GM12878 (cell line): ENCODE results near the gene ITGA1.

Experiments
- BRCA1 ChIP-seq: IDR thresholded peaks from 2 replicates; pipeline ENCODE4 v1.6.1; 2011; ENCODE audit warnings: low read depth, low read length, improper control_type of control experiment
- CEBPB ChIP-seq, 2 experiments: fragments of 150-350 bp in 1 of 2; IDR thresholded peaks; 2 replicates each; pipeline ENCODE4 v1.6.1; 2012 to 2014; ENCODE audit warnings: low read depth in 2 of 2, low read length in 2 of 2, borderline replicate concordance in 1 of 2, inconsistent platforms in 1 of 2
- CTCF ChIP-seq, 3 experiments: IDR thresholded peaks in 2 of 3; conservative IDR thresholded peaks in 1 of 3; 2 replicates each; pipeline ENCODE4 v1.5.1; 2011; ENCODE audit warnings: low read depth in 3 of 3, low read length in 3 of 3, mild to moderate bottlenecking in 3 of 3, control low read depth in 2 of 3, moderate library complexity in 2 of 3, inconsistent platforms in 1 of 3, mixed read lengths in 1 of 3; ENCODE audit not compliant: control insufficient read depth in 2 of 3, insufficient read depth in 1 of 3; ENCODE audit errors: extremely low read depth in 1 of 3
- EZH2 ChIP-seq: IDR thresholded peaks from 2 replicates; pipeline ENCODE4 v1.6.1; 2012; ENCODE audit warnings: low read depth, mild to moderate bottlenecking, control low read depth, inconsistent platforms, low read length, borderline replicate concordance; ENCODE audit not compliant: control insufficient read depth
- HCFC1 ChIP-seq: fragments of 150-350 bp; IDR thresholded peaks from 2 replicates; pipeline ENCODE4 v1.6.1; 2014; ENCODE audit warnings: low read length
- NR2F1 ChIP-seq: fragments of 450-650 bp; conservative IDR thresholded peaks from 2 replicates; pipeline ENCODE4 v1.6.1; 2017; ENCODE audit warnings: mild to moderate bottlenecking
- NRF1 ChIP-seq: conservative IDR thresholded peaks from 2 replicates; pipeline ENCODE4 v1.6.1; 2011; ENCODE audit warnings: mild to moderate bottlenecking, low read depth, low read length, improper control_type of control experiment
- POLR2A ChIP-seq: IDR thresholded peaks from 2 replicates; pipeline ENCODE4 v1.6.1; 2011; ENCODE audit warnings: low read depth, mild to moderate bottlenecking, low read length
- POLR2AphosphoS5 ChIP-seq: IDR thresholded peaks from 2 replicates; pipeline ENCODE4 v1.6.1; 2011; ENCODE audit warnings: mild to moderate bottlenecking, low read length, inconsistent platforms
- SUPT20H ChIP-seq: IDR thresholded peaks from 2 replicates; pipeline ENCODE4 v1.6.1; 2011; ENCODE audit warnings: low read depth, mild to moderate bottlenecking, low read length, moderate library complexity, borderline replicate concordance; ENCODE audit not compliant: control insufficient read depth
- TAF1 ChIP-seq: IDR thresholded peaks from 2 replicates; pipeline ENCODE4 v1.6.1; 2011; ENCODE audit warnings: mild to moderate bottlenecking, low read depth, low read length, borderline replicate concordance
- TCF7 ChIP-seq: IDR thresholded peaks from 2 replicates; pipeline ENCODE4 v1.6.1; 2014; ENCODE audit warnings: antibody characterized with exemption, borderline replicate concordance

- TF ChIP-seq CEBPB (IDR thresholded peaks at IDR 0.05; ENCODE audit: borderline replicate concordance in 1 of 2, low read depth in 2 of 2, low read length in 2 of 2): no peak
- no peak for TF ChIP-seq CTCF (IDR thresholded peaks at IDR 0.05 in 2 of 3, conservative IDR thresholded peaks at IDR 0.05 in 1 of 3; ENCODE audit: control insufficient read depth in 2 of 3, extremely low read depth in 1 of 3, insufficient read depth in 1 of 3, low read depth in 3 of 3, low read length in 3 of 3)
- TF ChIP-seq POLR2A: no peak
- TF ChIP-seq EZH2: no peak
- TF ChIP-seq TAF1: no peak
- no peak for TF ChIP-seq POLR2AphosphoS5
- no peak for TF ChIP-seq BRCA1
- TF ChIP-seq SUPT20H: no peak
- TF ChIP-seq HCFC1: no peak
- TF ChIP-seq NR2F1: no peak
- TF ChIP-seq NRF1: no peak
- no peak for TF ChIP-seq TCF7
Observed at GRCh38 chr5:52854301-52854700, 66.6 kb downstream of the ITGA1 start.
